Measurements from ENCODE around the gene ZNF146.
A peak's percentile ranks its signal among the peaks of the same experiment; 100 is the strongest.

ZNF146 gene

DNA sequence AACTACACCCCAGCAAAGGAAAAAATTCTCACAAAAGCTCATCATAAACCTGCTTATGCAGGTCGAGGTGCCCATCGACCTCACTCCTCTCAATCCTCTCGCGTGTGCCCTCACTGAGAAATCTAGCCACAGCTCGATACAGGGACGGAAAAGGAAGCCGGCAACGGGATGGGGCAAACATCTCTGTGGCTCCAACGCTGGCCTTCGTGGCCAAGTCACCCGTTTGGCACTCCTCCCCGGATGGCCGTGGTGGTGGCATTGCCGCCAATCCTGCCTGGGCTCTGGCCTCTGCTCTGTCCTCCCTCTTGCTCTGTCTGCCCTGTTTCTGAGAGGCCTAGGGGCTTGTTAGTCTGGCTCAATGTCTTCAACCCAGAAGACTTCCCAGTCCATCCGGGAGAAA lies 41.2 kb downstream of the ZNF146 start:
- FAIRE-seq (no peak), DNase-seq (ENCODE audit: insufficient read length, low spot score) (no peak)
- TF ChIP-seq CTCF (IDR thresholded peaks at IDR 0.05; ENCODE audit: insufficient read depth, missing control alignments) = no peak

DNA sequence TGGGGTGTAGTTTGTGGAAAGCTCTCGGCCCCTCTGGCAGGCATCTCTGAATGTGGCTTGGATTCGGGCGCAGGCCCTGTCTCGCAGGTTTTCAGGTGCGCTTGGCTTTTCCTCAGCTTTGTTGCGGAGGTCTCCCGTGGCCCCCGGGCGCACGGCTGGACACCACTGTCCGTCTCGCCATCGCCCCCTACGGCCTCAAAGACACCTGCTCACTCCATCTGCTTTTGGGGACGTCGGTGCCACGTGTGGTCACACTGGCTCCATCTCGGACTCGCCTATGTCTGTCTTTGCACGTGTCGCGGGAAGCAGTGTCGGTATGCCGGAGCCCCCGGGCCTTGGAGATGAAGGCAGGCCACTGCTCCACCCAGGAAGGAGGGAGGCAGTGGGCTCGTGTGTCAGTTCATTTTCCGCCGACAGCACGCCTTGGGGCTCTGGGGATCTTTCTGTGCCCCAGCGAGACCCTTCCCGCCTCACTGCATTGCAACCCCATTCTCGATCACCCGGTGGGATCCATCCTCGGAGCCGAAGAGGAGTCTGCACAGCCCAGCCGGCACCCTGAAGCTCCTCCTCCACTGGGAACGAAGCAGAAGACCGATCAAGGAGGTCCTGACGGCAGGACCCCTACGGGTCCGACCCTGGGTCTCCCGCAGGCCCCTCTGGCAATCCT lies 42.1 kb downstream of the ZNF146 start:
- no peak for DNase-seq (ENCODE audit: insufficient read length, low spot score)
- FAIRE-seq = no peak
- no peak for TF ChIP-seq CTCF (IDR thresholded peaks at IDR 0.05; ENCODE audit: insufficient read depth, missing control alignments)

DNA sequence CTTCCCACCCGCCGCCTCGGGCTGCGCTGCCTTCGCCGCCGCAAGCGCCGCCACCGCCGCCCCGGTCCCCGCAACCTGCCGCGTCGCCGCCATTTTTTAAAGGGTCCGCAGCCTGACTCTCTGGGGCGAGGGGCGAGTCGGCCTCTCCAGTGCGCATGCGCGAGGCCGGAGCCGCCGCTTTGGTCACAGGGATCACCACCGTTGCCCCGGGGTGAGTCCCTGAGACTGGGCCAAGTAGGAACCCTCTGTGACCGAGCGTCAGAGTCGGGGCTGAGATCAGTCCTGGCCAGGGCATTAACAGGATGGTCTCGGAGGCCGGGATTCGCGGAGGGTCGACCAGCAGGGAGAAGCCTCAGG lies 42.6 kb downstream of the ZNF146 start:
- FAIRE-seq (no peak), DNase-seq (ENCODE audit: insufficient read length, low spot score) (peak; percentile 65)
- TF ChIP-seq CTCF (IDR thresholded peaks at IDR 0.05; ENCODE audit: insufficient read depth, missing control alignments) = no peak

- TF ChIP-seq CTCF (IDR thresholded peaks at IDR 0.05; ENCODE audit: insufficient read depth, missing control alignments) = no peak
- no peak for FAIRE-seq
- DNase-seq (ENCODE audit: insufficient read length, low spot score) = no peak
These were observed 43.3 kb downstream of the ZNF146 start for GRCh38 chr19:36258028-36258875.

- no peak for TF ChIP-seq CTCF (IDR thresholded peaks at IDR 0.05; ENCODE audit: insufficient read depth, missing control alignments)
- FAIRE-seq (no peak), DNase-seq (ENCODE audit: insufficient read length, low spot score) (no peak)
These were observed 44.3 kb downstream of the ZNF146 start for GRCh38 chr19:36259211-36259610.

DNA sequence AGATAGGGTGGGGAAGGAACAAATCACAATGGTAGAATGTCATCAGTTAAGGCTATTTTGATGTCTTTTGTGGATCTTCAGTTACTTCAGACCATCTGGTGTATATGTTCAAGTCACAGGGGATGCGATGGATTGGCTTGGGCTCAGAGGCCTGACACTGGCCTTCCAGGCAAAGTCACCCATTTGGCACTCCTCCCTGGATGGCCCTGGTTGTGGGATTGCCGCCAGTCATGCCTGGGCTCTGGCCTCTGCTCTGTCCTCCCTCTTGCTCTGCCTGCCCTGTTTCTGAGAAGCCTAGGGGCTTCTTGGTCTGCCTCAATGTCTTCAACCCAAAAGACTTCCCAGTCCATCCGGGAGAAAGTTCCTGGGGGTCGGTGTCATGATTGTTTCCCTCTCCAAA lies 50.2 kb downstream of the ZNF146 start:
- DNase-seq (ENCODE audit: insufficient read length, low spot score) (no peak), FAIRE-seq (no peak)
- no peak for TF ChIP-seq CTCF (IDR thresholded peaks at IDR 0.05; ENCODE audit: insufficient read depth, missing control alignments)

DNA sequence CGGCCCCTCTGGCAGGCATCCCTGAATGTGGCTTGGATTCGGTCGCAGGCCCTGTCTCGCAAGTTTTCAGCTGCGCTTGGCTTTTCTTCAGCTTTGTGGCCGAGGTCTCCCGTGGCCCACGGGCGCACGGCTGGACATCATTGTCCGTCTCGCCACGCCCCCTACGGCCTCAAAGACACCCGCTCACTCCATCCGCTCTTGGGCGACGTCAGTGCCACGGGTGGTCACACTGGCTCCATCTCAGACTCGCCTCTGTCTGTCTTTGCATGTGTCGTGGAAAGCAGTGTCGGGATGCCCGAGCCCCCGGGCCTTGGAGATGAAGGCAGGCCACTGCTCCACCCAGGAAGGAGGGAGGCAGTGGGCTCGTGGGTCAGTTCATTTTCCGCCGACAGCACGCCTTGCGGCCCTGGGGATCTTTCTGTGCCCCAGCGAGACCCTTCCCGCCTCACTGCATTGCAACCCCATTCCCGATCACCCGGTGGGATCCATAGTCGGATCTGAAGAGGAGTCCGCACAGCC lies 51.0 kb downstream of the ZNF146 start:
- TF ChIP-seq CTCF (IDR thresholded peaks at IDR 0.05; ENCODE audit: insufficient read depth, missing control alignments) = no peak
- FAIRE-seq = no peak
- no peak for DNase-seq (ENCODE audit: insufficient read length, low spot score)
